Measurements from ENCODE around the gene HORMAD1.
"Not testable (repeated sequence)": the region's sequence is repeated elsewhere in the genome, so short reads cannot be mapped to it uniquely, and the experiment has no call there.

Gene HORMAD1

GRCh38 chr1:150720703-150721102 is at the start of gene HORMAD1:
HORMAD1 (minus strand) TSS chr1:150720895; CDS start chr1:150719505, 1,390 bp downstream.
- no peak for DNase-seq

- not testable (repeated sequence) for DNase-seq
Measured at GRCh38 chr1:150767704-150768103, 47.0 kb upstream of the HORMAD1 start.

- DNase-seq = not testable (repeated sequence)
Measured at GRCh38 chr1:150765977-150766301, 45.2 kb upstream of the HORMAD1 start.

GRCh38 chr1:150765296-150765976 is 44.7 kb upstream of the HORMAD1 start, which contains the start of gene CTSS:
CTSS (minus strand) TSS chr1:150765778; CDS start chr1:150764763, 1,015 bp downstream.
- no peak for DNase-seq

- DNase-seq = no peak
Measured at GRCh38 chr1:150764617-150765101, 44.0 kb upstream of the HORMAD1 start.

GRCh38 chr1:150763018-150763417 is 42.3 kb upstream of the HORMAD1 start:
- no peak for DNase-seq

GRCh38 chr1:150762552-150762951 is 41.9 kb upstream of the HORMAD1 start:
- DNase-seq = no peak

- DNase-seq = no peak
Measured at GRCh38 chr1:150761801-150762200, 41.1 kb upstream of the HORMAD1 start.

GRCh38 chr1:150760013-150760412 is 39.3 kb upstream of the HORMAD1 start:
- DNase-seq = no peak

GRCh38 chr1:150753416-150753815 is 32.7 kb upstream of the HORMAD1 start:
- no peak for DNase-seq

- no peak for DNase-seq
Measured at GRCh38 chr1:150751443-150751842, 30.7 kb upstream of the HORMAD1 start.

GRCh38 chr1:150749720-150750311 is 29.1 kb upstream of the HORMAD1 start:
- DNase-seq = no peak

- DNase-seq = no peak
Measured at GRCh38 chr1:150748878-150749719, 28.4 kb upstream of the HORMAD1 start.

GRCh38 chr1:150730130-150730721 is 9.5 kb upstream of the HORMAD1 start:
- DNase-seq = no peak

GRCh38 chr1:150724336-150724735 is 3.6 kb upstream of the HORMAD1 start:
- DNase-seq = no peak

GRCh38 chr1:150720098-150720497 is 597 bp downstream of the HORMAD1 start:
- DNase-seq = no peak

GRCh38 chr1:150718225-150718891 is 2.3 kb downstream of the HORMAD1 start:
- DNase-seq = no peak

- not testable (repeated sequence) for DNase-seq
Measured at GRCh38 chr1:150709031-150709430, 11.7 kb downstream of the HORMAD1 start.

GRCh38 chr1:150708595-150708994 is 12.1 kb downstream of the HORMAD1 start:
- no peak for DNase-seq

GRCh38 chr1:150706091-150706490 is 14.6 kb downstream of the HORMAD1 start:
- no peak for DNase-seq

GRCh38 chr1:150703427-150703826 is 17.3 kb downstream of the HORMAD1 start:
- DNase-seq = no peak
